NB4 (cell line): ENCODE results near the gene VGLL4.

Source experiments
- CTCF ChIP-seq: IDR thresholded peaks from one replicate; pipeline ENCODE4 v1.5.1; 2012; ENCODE audit warnings: low read depth, low read length
- POLR2A ChIP-seq: IDR thresholded peaks from 2 replicates; pipeline ENCODE4 v1.6.1; 2011; ENCODE audit warnings: mild to moderate bottlenecking; ENCODE audit not compliant: insufficient read length; ENCODE audit errors: extremely low read depth

GRCh38 chr3:11522953-11523571, 120.7 kb downstream of the VGLL4 start:
- TF ChIP-seq CTCF, result no peak
- no peak for TF ChIP-seq POLR2A
